Activated T-cell treated with anti-CD3 and anti-CD28 coated beads for 1 hour (primary cell): ENCODE measurements around the gene KCNMA1.

ENCODE experiments used
- DNase-seq: peaks from one replicate; pipeline ENCODE4 v3.0.0-alpha.2; 2020; ENCODE audit warnings: low read depth

The KCNMA1 gene

GRCh38 chr10:77036276-77036675, 601.3 kb downstream of the KCNMA1 start:
- DNase-seq: no peak

- no peak for DNase-seq
Observed at GRCh38 chr10:77034795-77035194, 602.8 kb downstream of the KCNMA1 start.

GRCh38 chr10:77034240-77034639, 603.4 kb downstream of the KCNMA1 start:
- DNase-seq: no peak

GRCh38 chr10:77032188-77032570, 605.4 kb downstream of the KCNMA1 start:
- no peak for DNase-seq

GRCh38 chr10:77031531-77032187, 605.9 kb downstream of the KCNMA1 start:
- no peak for DNase-seq

GRCh38 chr10:77030974-77031373, 606.6 kb downstream of the KCNMA1 start:
- no peak for DNase-seq

GRCh38 chr10:77029777-77030717, 607.6 kb downstream of the KCNMA1 start:
- no peak for DNase-seq

GRCh38 chr10:77028042-77028441, 609.6 kb downstream of the KCNMA1 start:
- no peak for DNase-seq

- no peak for DNase-seq
Observed at GRCh38 chr10:77027576-77027975, 610.0 kb downstream of the KCNMA1 start.

- no peak for DNase-seq
Observed at GRCh38 chr10:77027141-77027540, 610.5 kb downstream of the KCNMA1 start.

GRCh38 chr10:77026148-77026547, 611.5 kb downstream of the KCNMA1 start:
- no peak for DNase-seq

- no peak for DNase-seq
Observed at GRCh38 chr10:77024461-77024860, 613.1 kb downstream of the KCNMA1 start.

- DNase-seq: no peak
Observed at GRCh38 chr10:77023396-77023795, 614.2 kb downstream of the KCNMA1 start.

- DNase-seq: no peak
Observed at GRCh38 chr10:77022671-77023070, 614.9 kb downstream of the KCNMA1 start.

- DNase-seq: no peak
Observed at GRCh38 chr10:77021966-77022490, 615.6 kb downstream of the KCNMA1 start.

GRCh38 chr10:77020426-77021040, 617.1 kb downstream of the KCNMA1 start:
- DNase-seq: no peak

GRCh38 chr10:77016855-77017254, 620.8 kb downstream of the KCNMA1 start:
- no peak for DNase-seq

- no peak for DNase-seq
Observed at GRCh38 chr10:77016278-77016815, 621.3 kb downstream of the KCNMA1 start.

- no peak for DNase-seq
Observed at GRCh38 chr10:77015360-77015759, 622.2 kb downstream of the KCNMA1 start.

- no peak for DNase-seq
Observed at GRCh38 chr10:77012812-77013500, 624.7 kb downstream of the KCNMA1 start.

- no peak for DNase-seq
Observed at GRCh38 chr10:77011874-77012811, 625.5 kb downstream of the KCNMA1 start.
